Placental epithelial cell (primary cell): ENCODE results near the gene FMNL2. TPM values are rescaled to one million over a fixed set of nuclear protein-coding genes. Genes with fewer than 3 reads are reported as not detected.

ENCODE experiments used
- small RNA-seq: library from RNA; depleted of rRNA; stranded (forward); fragments of <200 nt; gene quantifications from one replicate; pipeline ENCODE3, GENCODE V24; 2012
- total RNA-seq: library from RNA; depleted of rRNA; stranded (reverse); fragments of >200 nt; gene quantifications from 2 replicates; pipeline ENCODE4 v1.2.3, GENCODE V29; 2012

The FMNL2 gene
- total RNA-seq: 42.0 and 42.5 TPM in 2 replicates

GRCh38 chr2:152335016-152335725, at the start of gene FMNL2:
FMNL2 (plus strand) TSS chr2:152335174.

Small RNA genes lying within 50 kb of the gene (small RNA-seq; reads per million reads assigned to genes)
- gene AC012443.1: not detected

Other genes starting within 250 kb of the FMNL2 start
- 0.22 and 2.7 TPM in 2 replicates for gene CACNB4, start 236.1 kb upstream of the FMNL2 start, total RNA-seq
- gene STAM2, start 159.4 kb upstream of the FMNL2 start, total RNA-seq: 21.2 and 32.5 TPM in 2 replicates